PC-9 (cell line): ENCODE data around the gene SOX18.

Experiments
- EZH2 ChIP-seq: fragments of 200-600 bp; sonication (generic); IDR thresholded peaks from 2 replicates; pipeline ENCODE4 v1.8.0; 2017; ENCODE audit warnings: antibody characterized with exemption, low read depth
- TF ChIP-seq, protein P1 (sequence below): fragments of 200-600 bp; sonication (generic); conservative IDR thresholded peaks from 2 replicates; pipeline ENCODE4 v1.6.1; 2017; ENCODE audit warnings: mixed run types, antibody characterized with exemption, mild to moderate bottlenecking, moderate library complexity

DNA sequence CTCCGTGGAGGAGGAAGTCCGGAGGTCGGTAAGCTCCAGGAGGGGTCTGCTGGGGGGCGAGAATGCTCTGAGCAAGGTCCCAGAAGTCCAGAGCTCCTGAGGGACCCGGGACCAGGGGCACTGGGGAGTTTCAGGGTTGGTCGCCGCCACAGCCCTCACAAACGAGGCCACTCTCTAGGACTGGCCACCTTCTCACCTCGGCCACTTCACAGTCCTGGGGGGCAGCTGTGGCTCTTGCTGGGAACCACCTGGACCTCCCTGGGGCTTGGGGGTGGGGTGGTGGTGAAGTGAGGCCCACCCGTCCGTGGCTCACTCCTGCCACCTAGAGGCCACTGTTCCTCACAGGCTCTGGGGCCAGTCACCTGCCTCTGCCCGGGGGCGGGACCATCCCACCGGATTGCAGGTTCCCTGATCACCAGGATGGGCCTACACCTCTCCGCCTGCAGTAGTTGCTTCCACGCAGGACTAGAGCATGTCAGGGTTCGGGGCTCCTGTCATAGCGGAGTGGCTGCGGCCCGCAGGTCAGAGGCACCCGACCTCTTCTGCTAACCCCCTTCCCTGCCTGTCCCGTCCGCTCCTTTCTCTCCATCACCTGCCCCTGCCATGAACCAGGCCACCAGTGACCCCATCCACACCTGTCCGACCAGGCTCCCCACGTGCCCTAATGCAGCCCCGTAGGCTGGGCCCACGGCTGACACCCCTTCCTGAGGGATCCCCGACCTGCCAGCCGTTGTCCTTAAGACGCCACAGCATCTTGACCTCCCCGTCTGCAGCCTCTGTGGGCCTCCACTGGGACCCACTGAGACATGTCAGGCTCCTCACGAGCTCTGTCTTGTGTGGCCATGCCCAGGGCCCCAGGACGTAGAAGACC, 8.4 kb upstream of the SOX18 start:
- TF ChIP-seq, protein P1, sequence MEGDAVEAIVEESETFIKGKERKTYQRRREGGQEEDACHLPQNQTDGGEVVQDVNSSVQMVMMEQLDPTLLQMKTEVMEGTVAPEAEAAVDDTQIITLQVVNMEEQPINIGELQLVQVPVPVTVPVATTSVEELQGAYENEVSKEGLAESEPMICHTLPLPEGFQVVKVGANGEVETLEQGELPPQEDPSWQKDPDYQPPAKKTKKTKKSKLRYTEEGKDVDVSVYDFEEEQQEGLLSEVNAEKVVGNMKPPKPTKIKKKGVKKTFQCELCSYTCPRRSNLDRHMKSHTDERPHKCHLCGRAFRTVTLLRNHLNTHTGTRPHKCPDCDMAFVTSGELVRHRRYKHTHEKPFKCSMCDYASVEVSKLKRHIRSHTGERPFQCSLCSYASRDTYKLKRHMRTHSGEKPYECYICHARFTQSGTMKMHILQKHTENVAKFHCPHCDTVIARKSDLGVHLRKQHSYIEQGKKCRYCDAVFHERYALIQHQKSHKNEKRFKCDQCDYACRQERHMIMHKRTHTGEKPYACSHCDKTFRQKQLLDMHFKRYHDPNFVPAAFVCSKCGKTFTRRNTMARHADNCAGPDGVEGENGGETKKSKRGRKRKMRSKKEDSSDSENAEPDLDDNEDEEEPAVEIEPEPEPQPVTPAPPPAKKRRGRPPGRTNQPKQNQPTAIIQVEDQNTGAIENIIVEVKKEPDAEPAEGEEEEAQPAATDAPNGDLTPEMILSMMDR: peak; percentile 90
- no peak for TF ChIP-seq EZH2
